Subcutaneous abdominal adipose tissue (tissue), 5 donors: ENCODE measurements around the gene ARL11.
"Not testable (repeated sequence)": the region's sequence is repeated elsewhere in the genome, so short reads cannot be mapped to it uniquely, and the experiment has no call there.

Source experiments
- H3K27ac ChIP-seq: one replicate; pipeline ENCODE4 v1.7.0; 2013; ENCODE audit warnings: low read depth, mild to moderate bottlenecking, inconsistent platforms, low read length, moderate library complexity
- H3K27me3 ChIP-seq, 5 donors: one replicate each; pipeline ENCODE4 v1.7.0; 2013; ENCODE audit warnings: low read length in 5 of 5, inconsistent platforms in 1 of 5; ENCODE audit not compliant: control insufficient read depth in 5 of 5, insufficient read depth in 4 of 5
- H3K36me3 ChIP-seq, 5 donors: one replicate each; pipeline ENCODE4 v1.7.0; 2013; ENCODE audit warnings: low read length in 5 of 5; ENCODE audit not compliant: control insufficient read depth in 5 of 5, insufficient read depth in 5 of 5
- H3K4me1 ChIP-seq, 5 donors: one replicate each; pipeline ENCODE4 v1.7.0; 2013; ENCODE audit warnings: low read length in 5 of 5, mild to moderate bottlenecking in 3 of 5, moderate library complexity in 1 of 5; ENCODE audit not compliant: control insufficient read depth in 5 of 5, insufficient read depth in 5 of 5
- H3K4me3 ChIP-seq, 5 donors: one replicate each; pipeline ENCODE4 v1.7.0; 2013; ENCODE audit warnings: low read length in 5 of 5, low read depth in 1 of 5
- H3K9ac ChIP-seq, 5 donors: one replicate each; pipeline ENCODE4 v1.7.0; 2013; ENCODE audit warnings: low read length in 5 of 5, mild to moderate bottlenecking in 4 of 5, moderate library complexity in 3 of 5
- H3K9me3 ChIP-seq, 5 donors: one replicate each; pipeline ENCODE4 v1.7.0; 2013; ENCODE audit warnings: low read length in 5 of 5; ENCODE audit not compliant: control insufficient read depth in 5 of 5
- donor health status: healthy.
- donor health status: healthy.
- donor health status: healthy.
- donor health status: healthy.
- donor health status: healthy.

The ARL11 gene

DNA sequence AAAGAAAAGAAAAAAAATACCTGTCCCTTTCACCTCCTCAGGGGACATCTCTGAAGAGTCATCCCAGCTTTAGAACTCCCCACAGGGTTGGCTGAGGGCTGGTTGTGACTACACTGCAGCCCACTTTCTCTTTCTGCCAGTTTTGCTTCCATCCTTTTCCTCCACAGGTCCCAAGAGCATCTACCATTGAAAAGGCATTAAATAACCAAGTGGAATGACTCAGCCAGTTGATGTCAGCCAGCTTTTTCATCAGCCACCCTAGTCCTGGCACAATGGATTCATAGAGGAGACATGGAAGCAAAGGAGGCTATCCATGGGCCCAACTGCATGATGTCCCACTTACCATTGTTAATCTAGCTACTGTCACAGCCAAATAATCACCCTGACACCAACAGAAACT, 33.7 kb upstream of the ARL11 start:
- Histone ChIP-seq H3K36me3 (no peaks in the 10 kb centered on the region), H3K27me3 (no peaks in the 10 kb centered on the region), H3K4me3 (no peak overlapping the region), H3K9me3 (no peaks in the 10 kb centered on the region), H3K9ac (no peak overlapping the region), H3K27ac (no peak overlapping the region), H3K4me1 (no peaks in the 10 kb centered on the region)

DNA sequence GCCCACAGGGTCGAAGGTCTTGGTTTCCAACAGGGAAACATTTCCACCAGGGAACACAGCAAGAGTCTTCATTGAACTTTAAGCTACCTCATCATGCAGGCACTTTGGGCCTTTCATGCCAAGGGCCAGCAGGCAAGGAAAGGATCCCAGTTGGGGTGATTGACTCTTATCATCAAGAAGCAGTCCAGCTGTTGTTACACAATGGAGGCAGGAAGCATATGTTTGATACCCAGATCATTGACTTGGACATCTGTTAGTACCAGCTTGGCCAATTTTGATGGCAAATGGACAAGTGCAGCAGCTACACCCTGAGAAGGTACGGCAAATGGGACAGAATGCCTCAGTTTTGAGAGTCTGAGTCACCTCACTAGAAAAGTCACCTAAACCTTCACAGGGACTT, 32.1 kb upstream of the ARL11 start:
- Histone ChIP-seq H3K36me3 (no peaks in the 10 kb centered on the region), H3K27me3 (no peaks in the 10 kb centered on the region), H3K4me3 (no peak overlapping the region), H3K9me3 (no peaks in the 10 kb centered on the region), H3K9ac (no peak overlapping the region), H3K4me1 (no peaks in the 10 kb centered on the region), H3K27ac (no peak overlapping the region)

DNA sequence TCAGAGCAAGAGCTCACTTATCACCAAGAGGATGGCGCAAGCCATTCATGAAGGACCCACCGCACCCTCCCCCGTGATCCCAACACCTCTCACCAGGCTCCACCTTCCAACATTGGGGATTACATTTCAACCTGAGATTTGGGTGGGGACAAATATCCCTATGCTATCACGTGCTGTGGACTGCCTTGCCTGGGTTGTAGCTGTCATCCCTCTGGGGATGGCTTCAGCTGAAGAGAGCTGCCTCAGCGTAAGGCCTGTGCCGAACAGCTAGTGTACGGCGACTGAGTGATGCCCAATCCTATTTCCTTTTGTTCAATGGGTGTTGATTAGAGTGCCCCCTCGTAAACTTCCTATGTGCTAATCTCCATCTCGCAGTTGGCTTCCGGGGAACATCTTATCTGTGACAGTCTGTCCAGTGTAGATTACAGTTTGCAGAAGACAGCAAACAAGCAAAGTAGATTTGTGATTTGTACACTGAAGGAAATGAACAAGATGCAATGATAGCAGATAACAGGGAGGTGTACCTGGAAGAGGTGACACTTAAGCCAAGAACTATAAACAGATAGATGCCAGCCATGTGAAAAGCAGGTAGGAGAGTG, 31.2 kb upstream of the ARL11 start:
- H3K27ac ChIP-seq: no peak overlapping the region
- no peak overlapping the region for H3K4me3 ChIP-seq
- no peaks in the 10 kb centered on the region for H3K9me3 ChIP-seq
- no peaks in the 10 kb centered on the region for H3K36me3 ChIP-seq
- H3K4me1 ChIP-seq: no peaks in the 10 kb centered on the region
- no peak overlapping the region for H3K9ac ChIP-seq
- H3K27me3 ChIP-seq: no peaks in the 10 kb centered on the region

DNA sequence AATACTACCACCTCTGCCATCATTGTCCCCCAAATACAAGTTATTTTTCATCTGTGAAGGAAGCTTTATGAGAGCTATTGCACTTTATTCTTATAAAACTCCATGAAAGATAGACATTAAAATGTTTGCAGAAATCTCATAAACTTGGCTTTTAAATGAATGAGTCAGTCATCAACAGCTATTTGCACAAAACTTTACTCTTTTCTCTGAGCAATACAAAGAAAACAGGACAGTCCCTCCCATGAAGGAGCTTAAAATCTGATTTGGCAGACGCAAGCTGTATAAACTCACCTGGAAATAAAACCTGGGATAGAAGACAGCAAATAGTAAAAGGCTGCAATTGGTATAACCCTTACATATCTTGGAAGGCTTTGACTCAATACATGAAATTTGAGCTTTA, 26.3 kb upstream of the ARL11 start:
- H3K36me3 ChIP-seq: no peaks in the 10 kb centered on the region
- no peak overlapping the region for H3K9ac ChIP-seq
- no peak overlapping the region for H3K27ac ChIP-seq
- no peaks in the 10 kb centered on the region for H3K9me3 ChIP-seq
- H3K27me3 ChIP-seq: no peaks in the 10 kb centered on the region
- H3K4me3 ChIP-seq: no peak overlapping the region
- H3K4me1 ChIP-seq: peaks cover 0 to 6% (median 5%) of the 10 kb centered on the region in 5 donors

DNA sequence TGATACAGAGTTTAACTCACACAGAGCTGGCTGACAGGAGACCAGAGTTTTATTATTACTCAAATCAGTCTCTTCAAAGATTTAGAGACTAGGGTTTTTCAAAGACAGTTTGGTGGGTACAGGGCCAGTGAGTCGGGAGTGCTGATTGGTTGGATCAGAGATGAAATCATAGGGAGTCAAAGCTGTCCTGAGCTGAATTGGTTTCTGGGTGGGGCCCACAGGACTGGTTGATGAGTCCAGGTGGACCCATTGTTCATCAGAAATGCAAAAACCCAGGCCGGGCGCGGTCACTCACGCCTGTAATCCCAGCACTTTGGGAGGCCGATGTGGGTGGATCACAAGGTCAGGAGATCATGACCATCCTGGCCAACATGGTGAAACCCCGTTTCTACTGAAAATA, 25.7 kb upstream of the ARL11 start:
- not testable (repeated sequence) for H3K36me3 ChIP-seq, H3K27ac ChIP-seq, H3K4me3 ChIP-seq, H3K9me3 ChIP-seq, H3K4me1 ChIP-seq, H3K9ac ChIP-seq, H3K27me3 ChIP-seq

DNA sequence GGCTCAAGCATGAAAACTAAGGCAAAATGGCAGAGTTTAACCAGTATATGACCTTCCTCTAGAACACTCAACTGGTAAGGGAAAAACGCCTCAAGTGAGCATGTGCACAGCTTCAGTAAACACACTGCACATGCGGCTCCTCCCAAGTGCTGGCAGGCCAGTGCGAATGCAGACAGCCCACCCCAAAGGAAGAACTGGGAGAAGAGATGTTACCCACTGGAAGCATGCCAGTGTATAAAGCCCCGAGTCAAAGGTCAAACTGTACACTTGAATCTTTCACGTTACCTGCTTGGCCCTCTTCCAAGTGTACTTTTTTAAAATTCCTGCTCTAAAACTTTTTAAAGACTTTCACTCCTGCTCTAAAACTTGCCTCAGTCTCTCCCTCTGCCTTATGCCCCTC, 23.7 kb upstream of the ARL11 start:
- Histone ChIP-seq H3K36me3 (no peaks in the 10 kb centered on the region), H3K4me3 (no peak overlapping the region), H3K27me3 (no peaks in the 10 kb centered on the region), H3K9ac (no peak overlapping the region), H3K9me3 (no peaks in the 10 kb centered on the region), H3K4me1 (peaks cover 0 to 6% (median 5%) of the 10 kb centered on the region in 5 donors), H3K27ac (no peak overlapping the region)

DNA sequence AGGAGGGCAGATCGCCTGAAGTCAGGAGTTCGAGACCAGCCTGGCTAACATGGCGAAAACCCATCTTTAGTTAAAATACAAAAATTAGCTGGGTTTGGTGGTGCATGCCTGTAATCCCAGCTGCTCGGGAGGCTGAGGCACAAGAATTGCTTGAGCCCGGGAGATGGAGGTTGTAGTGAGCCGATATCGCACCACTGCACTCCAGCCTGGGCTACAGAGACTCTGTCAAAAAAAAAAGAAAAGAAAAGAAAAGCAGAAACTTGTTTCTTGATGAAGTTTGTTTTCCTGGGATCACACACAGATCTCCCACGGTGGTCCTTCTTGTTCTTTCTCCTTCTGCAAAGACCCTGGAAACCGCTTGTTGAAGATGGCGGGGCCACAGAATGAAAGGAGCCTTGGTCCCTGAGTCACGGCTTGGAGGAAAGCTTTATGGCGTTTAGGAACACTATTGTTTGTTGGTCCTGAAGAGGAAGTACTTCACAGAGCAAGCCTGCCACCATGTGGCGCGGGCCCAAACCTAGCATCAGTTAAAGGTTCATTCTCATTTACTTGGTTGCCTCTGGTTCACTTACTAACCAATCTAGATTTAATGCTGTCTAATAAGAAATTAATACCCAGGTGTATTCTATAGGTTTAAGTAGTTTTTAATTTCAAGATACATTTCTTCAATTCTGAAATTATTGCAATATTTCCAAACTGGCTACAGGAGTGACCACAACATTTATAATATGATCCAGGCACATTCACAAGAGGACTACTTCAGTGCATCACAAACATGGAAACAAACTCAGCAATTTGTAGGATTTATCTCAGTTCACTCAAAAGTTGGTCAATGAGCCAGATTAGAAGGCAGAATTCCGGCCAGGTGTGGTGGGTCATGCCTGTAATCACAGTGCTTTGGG, 21.3 kb upstream of the ARL11 start:
- Histone ChIP-seq H3K36me3 (no peaks in the 10 kb centered on the region), H3K27ac (no peak overlapping the region), H3K9ac (peak overlapping the region in 2 of 5 donors; percentile 19 to 21), H3K27me3 (no peaks in the 10 kb centered on the region), H3K9me3 (no peaks in the 10 kb centered on the region), H3K4me3 (peak overlapping the region; percentile 45 to 66 (median 57)), H3K4me1 (peaks cover 0 to 6% (median 5%) of the 10 kb centered on the region in 5 donors)

DNA sequence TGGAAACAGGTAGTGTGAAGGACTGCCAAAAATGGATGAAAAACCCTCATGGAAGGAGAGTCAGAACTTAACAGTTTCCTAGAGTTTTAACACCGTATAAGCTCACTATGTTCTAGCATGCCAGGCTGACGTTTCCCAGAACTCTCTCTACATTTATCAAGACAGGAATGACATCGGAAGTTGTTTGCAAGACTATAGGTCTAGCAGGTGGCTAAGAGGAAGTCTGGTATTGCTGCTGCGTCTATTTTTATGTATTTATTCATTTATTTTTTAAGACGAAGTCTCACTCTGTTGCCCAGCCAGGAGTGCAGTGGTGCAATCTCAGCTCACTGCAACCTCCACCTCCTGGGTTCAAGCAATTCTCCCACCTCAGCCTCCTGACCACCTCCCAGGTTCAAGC, 20.5 kb upstream of the ARL11 start:
- H3K9ac ChIP-seq: no peak overlapping the region
- no peaks in the 10 kb centered on the region for H3K27me3 ChIP-seq
- peaks cover 0 to 6% (median 5%) of the 10 kb centered on the region in 5 donors for H3K4me1 ChIP-seq
- no peak overlapping the region for H3K27ac ChIP-seq
- H3K4me3 ChIP-seq: no peak overlapping the region
- H3K9me3 ChIP-seq: peaks cover 0 to 2% (median 0%) of the 10 kb centered on the region in 5 donors
- no peaks in the 10 kb centered on the region for H3K36me3 ChIP-seq

DNA sequence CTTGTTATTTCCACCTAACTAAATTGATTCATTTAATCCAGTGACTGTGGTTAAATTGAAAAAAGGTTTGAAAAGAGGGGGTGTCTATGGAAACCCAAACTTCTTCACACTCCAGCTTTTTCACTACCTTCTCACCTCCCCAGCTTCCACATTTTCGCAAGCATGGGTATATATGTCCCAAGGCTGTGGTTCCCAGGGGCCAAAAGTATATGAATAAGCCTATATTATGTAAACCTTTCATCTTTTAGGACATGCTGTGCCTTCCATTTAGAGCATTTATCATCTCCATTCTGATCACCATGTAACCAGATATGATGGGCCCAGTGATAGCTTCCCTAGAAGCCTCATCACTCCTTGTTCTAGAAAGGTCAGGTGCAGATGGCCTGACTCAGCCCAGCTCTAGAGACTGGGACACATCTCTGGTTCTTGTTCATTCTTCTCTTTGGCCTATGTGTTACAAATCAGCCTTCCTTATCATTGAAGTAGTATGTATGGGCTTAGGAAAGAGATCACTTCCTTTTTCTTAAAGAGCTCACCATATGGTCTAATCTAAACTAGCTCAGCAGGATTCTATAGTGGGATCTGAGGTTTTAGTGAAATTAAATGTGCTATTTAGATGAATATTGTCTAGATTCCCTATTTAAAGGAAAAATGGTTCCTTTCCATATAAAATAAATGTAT, 19.5 kb upstream of the ARL11 start:
- no peak overlapping the region for H3K4me3 ChIP-seq
- peaks cover 0 to 6% (median 5%) of the 10 kb centered on the region in 5 donors for H3K4me1 ChIP-seq
- no peaks in the 10 kb centered on the region for H3K36me3 ChIP-seq
- H3K27me3 ChIP-seq: no peaks in the 10 kb centered on the region
- H3K9me3 ChIP-seq: peaks cover 0 to 2% (median 0%) of the 10 kb centered on the region in 5 donors
- no peak overlapping the region for H3K27ac ChIP-seq
- H3K9ac ChIP-seq: peak overlapping the region in 1 of 5 donors; percentile 35

DNA sequence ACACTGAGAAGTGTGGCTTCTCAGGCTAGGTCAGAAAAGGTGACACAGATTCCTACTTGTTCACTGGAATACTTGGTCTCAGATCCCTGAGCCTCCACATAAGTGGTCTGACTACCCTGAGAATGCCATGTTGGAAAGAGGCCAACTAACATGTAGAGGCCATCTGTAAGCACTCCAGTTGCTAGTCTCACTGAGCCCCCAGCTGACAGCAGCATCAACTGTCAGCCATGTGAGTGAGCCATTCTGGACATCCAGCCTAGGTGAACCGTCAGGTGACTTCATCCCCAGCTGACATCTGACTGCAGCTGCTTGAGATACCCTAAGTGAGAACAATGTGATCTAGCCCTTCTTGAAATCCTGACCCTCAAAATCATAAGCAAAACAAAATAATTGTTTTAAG, 18.1 kb upstream of the ARL11 start:
- H3K9ac ChIP-seq: no peak overlapping the region

More for the DNA sequence above, 18.1 kb upstream of the ARL11 start:
- H3K9me3 ChIP-seq: peaks cover 0 to 2% (median 0%) of the 10 kb centered on the region in 5 donors
- peaks cover 0 to 6% (median 5%) of the 10 kb centered on the region in 5 donors for H3K4me1 ChIP-seq
- H3K27ac ChIP-seq: no peak overlapping the region
- no peak overlapping the region for H3K4me3 ChIP-seq
- no peaks in the 10 kb centered on the region for H3K36me3 ChIP-seq
- no peaks in the 10 kb centered on the region for H3K27me3 ChIP-seq
